ENCODE data around the gene CTNNBL1. TPM values are rescaled to one million over a fixed set of nuclear protein-coding genes. Genes with fewer than 3 reads are reported as not detected.

Gene CTNNBL1
- total RNA-seq, 2 experiments from 2014 or later, result 67.3 to 74.9 TPM

DNA sequence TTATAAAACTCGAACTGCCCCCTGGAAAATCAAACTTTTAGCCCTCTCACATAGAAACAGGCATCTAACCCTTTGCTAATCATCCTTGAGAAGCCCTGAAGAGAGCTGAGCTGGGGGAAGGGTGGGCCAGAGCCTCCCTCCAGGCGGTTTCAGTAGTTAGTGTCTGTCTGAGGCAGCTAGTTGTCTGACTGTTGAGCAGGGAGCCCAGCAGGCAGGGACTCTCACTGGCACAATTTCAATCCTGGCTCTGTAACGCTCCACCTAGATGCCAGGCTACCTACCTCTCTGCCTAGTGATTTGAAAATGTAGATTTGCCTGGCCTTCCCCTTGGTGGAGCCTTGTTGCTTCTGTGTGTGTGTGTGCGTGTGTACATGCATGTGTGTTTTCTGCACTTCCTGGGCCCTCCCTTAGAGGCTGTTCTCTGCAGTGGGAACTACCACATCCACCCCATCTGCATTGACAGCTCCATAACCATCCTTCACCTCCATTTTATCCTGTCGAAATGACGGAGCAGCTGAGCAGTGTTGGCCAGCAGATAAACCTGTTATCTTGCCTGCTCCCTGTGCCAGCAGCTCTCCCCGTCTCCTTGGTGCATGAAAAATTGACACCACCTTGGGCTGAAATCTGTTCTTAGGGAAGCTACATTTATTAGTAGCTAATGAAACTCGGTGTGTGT lies 139.5 kb downstream of the CTNNBL1 start:
- Mint-ChIP-seq H3K27ac (no peak overlapping the region), H3K4me3 (no peak overlapping the region), H3K4me1 (ENCODE audit: low read depth) (peaks cover 6% of the 10 kb centered on the region), H3K36me3 (ENCODE audit: low read depth) (peaks cover 2% of the 10 kb centered on the region), H3K27me3 (no peaks in the 10 kb centered on the region), H3K9me3 (no peaks in the 10 kb centered on the region)
- ATAC-seq, result no peak
- no peak for DNase-seq
- ChIA-PET CTCF (no interaction called here), POLR2A (no interaction called here)
- intact Hi-C loops (cut with micrococcal nuclease), result no loop called here
- TF ChIP-seq, protein P1, sequence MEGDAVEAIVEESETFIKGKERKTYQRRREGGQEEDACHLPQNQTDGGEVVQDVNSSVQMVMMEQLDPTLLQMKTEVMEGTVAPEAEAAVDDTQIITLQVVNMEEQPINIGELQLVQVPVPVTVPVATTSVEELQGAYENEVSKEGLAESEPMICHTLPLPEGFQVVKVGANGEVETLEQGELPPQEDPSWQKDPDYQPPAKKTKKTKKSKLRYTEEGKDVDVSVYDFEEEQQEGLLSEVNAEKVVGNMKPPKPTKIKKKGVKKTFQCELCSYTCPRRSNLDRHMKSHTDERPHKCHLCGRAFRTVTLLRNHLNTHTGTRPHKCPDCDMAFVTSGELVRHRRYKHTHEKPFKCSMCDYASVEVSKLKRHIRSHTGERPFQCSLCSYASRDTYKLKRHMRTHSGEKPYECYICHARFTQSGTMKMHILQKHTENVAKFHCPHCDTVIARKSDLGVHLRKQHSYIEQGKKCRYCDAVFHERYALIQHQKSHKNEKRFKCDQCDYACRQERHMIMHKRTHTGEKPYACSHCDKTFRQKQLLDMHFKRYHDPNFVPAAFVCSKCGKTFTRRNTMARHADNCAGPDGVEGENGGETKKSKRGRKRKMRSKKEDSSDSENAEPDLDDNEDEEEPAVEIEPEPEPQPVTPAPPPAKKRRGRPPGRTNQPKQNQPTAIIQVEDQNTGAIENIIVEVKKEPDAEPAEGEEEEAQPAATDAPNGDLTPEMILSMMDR (IDR thresholded peaks at IDR 0.05), result no peak

DNA sequence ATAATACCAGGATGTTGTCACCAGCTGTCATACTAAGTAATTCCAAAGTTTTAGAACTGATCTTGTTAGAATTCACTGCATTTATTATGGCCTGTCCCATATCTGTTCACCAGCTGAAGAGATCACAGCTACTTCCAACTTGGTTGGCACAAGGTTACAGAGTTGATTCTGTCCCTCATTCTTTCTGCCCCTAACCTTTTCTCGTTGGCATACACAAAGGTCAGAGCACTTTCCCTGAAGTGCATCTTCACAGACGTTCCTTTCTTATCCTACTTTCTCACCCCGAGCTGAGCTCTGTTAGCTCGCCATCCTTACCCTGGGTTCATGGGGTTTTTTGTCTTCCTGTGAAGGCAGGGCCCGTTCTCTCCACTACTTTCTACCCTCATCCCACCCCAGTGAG lies 143.1 kb downstream of the CTNNBL1 start:
- CTCF ChIA-PET, result interaction anchor here (1.5 kb wide), 1 partner anchor 8 kb away, joined by 3 read pairs; no protein-coding TSS in a partner anchor
- peaks cover 7% of the 10 kb centered on the region for H3K36me3 Mint-ChIP-seq (ENCODE audit: low read depth)
- H3K4me3 Mint-ChIP-seq, result no peak overlapping the region
- intact Hi-C loops (cut with micrococcal nuclease), result no loop called here
- ATAC-seq (no peak), DNase-seq (no peak)
- no peak overlapping the region for H3K27ac Mint-ChIP-seq
- no peaks in the 10 kb centered on the region for H3K27me3 Mint-ChIP-seq
- H3K9me3 Mint-ChIP-seq, result no peaks in the 10 kb centered on the region
- H3K4me1 Mint-ChIP-seq (ENCODE audit: low read depth), result peaks cover 6% of the 10 kb centered on the region
- POLR2A ChIA-PET, result no interaction called here
- TF ChIP-seq, protein P1 (IDR thresholded peaks at IDR 0.05), result no peak

DNA sequence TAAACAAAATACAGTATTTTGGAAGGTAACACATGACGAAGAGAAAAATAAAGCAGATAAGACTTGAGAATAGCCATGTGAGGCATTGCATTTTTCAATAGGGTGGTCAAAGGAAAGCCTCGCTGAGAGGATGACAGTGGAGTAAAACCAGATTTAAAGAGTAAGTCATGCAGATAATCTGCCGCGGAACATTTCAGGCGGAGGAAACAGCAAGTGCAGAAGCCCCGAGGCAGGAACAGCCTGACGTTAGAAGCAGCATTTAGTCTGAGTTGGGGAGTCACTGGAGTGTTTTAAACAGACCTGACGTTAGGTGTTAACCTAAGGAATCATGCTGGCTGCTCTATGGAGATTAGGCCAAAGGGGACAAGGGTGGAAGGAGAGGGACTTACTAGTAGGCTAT lies 144.1 kb downstream of the CTNNBL1 start:
- ATAC-seq (no peak), DNase-seq (no peak)
- Mint-ChIP-seq H3K27me3 (no peaks in the 10 kb centered on the region), H3K4me1 (ENCODE audit: low read depth) (peaks cover 6% of the 10 kb centered on the region), H3K4me3 (no peak overlapping the region), H3K27ac (no peak overlapping the region), H3K9me3 (no peaks in the 10 kb centered on the region), H3K36me3 (ENCODE audit: low read depth) (peaks cover 12% of the 10 kb centered on the region)
- TF ChIP-seq, protein P1 (IDR thresholded peaks at IDR 0.05), result no peak
- ChIA-PET CTCF (no interaction called here), POLR2A (no interaction called here)
- intact Hi-C loops (cut with micrococcal nuclease), result no loop called here

DNA sequence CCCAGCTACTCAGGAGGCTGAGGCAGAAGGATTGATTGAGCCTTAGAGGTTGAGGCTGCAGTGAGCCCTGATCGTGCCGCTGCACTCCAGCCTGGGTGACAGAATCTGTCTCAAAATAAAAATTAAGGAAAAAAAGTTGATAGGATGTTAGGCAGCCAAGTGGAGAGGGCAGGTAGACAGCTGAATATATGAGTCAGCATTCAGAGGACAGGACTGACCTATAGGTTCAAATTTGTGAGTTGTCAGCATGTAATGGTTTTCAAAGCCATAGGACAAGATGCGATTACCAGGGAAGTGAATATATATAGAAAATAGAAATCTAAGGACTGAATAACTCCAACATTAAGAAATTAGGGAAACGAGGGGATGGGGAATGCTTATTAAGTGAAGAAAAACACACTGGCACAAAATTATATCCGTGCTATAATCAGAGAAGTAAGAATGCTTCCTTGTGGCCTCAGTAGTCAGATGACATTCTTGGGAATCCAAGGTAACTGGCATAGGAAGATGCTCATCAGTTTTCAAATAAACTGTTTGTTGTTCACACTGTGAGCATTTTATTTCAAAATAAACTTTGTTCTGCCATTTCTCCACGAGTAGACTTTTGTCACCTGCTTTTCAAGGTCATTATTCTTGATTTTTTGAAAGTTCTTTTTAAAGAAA lies 145.1 kb downstream of the CTNNBL1 start:
- peaks cover 15% of the 10 kb centered on the region for H3K36me3 Mint-ChIP-seq (ENCODE audit: low read depth)
- no peak for DNase-seq
- H3K9me3 Mint-ChIP-seq, result no peaks in the 10 kb centered on the region
- ChIA-PET CTCF (no interaction called here), POLR2A (no interaction called here)
- H3K27ac Mint-ChIP-seq, result no peak overlapping the region
- no peak overlapping the region for H3K4me3 Mint-ChIP-seq
- ATAC-seq, result no peak
- H3K27me3 Mint-ChIP-seq, result no peaks in the 10 kb centered on the region
- TF ChIP-seq, protein P1 (IDR thresholded peaks at IDR 0.05), result no peak
- intact Hi-C loops (cut with micrococcal nuclease), result no loop called here
- peaks cover 6% of the 10 kb centered on the region for H3K4me1 Mint-ChIP-seq (ENCODE audit: low read depth)

DNA sequence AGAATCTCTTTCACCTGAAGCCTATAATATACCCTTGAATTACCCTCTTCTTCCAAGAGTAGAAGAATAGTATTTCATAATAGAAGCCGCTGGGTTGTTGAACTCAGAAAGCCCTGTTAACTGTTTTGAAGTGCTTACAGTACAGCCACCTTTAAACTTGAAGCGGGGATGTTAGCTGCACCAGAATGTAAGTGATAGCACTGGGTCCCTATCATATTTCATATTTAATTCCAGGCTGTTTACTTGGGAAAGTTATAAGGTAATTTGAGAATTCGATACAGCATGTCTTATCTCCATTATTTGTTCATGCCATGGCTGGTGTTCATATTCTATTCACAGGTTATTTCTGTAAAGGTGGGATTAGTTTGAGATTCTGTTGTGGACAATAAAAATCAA lies 145.6 kb downstream of the CTNNBL1 start:
- no peak overlapping the region for H3K27ac Mint-ChIP-seq
- intact Hi-C loops (cut with micrococcal nuclease), result no loop called here
- DNase-seq (no peak), ATAC-seq (no peak)
- H3K9me3 Mint-ChIP-seq, result no peaks in the 10 kb centered on the region
- H3K4me1 Mint-ChIP-seq (ENCODE audit: low read depth), result peaks cover 6% of the 10 kb centered on the region
- TF ChIP-seq, protein P1 (IDR thresholded peaks at IDR 0.05), result no peak
- CTCF ChIA-PET, result no interaction called here
- no peak overlapping the region for H3K4me3 Mint-ChIP-seq
- POLR2A ChIA-PET, result no interaction called here
- peaks cover 15% of the 10 kb centered on the region for H3K36me3 Mint-ChIP-seq (ENCODE audit: low read depth)
- H3K27me3 Mint-ChIP-seq, result no peaks in the 10 kb centered on the region
